GM10266 (cell line): ENCODE data around the gene JAZF1.

Experiments
- DNase-seq: peaks from one replicate; pipeline ENCODE4 v3.0.0; 2012; ENCODE audit errors: extremely low spot score
- CTCF ChIP-seq: IDR thresholded peaks from 2 replicates; pipeline ENCODE4 v1.5.1; 2012; ENCODE audit warnings: mild to moderate bottlenecking, low read depth; ENCODE audit not compliant: control insufficient read depth, insufficient read depth; ENCODE audit errors: missing control alignments

Gene JAZF1

GRCh38 chr7:28203508-28204240 lies 23.1 kb upstream of the JAZF1 start:
- no peak for TF ChIP-seq CTCF
- DNase-seq = no peak

GRCh38 chr7:28202222-28202621 lies 21.6 kb upstream of the JAZF1 start:
- no peak for DNase-seq
- no peak for TF ChIP-seq CTCF

- no peak for DNase-seq
- no peak for TF ChIP-seq CTCF
Measured at GRCh38 chr7:28201131-28201530, 20.5 kb upstream of the JAZF1 start.

- DNase-seq = no peak
- no peak for TF ChIP-seq CTCF
Measured at GRCh38 chr7:28200598-28200997, 20.0 kb upstream of the JAZF1 start.

- DNase-seq = no peak
- no peak for TF ChIP-seq CTCF
Measured at GRCh38 chr7:28199021-28199510, 18.5 kb upstream of the JAZF1 start.

GRCh38 chr7:28195910-28196620 lies 15.5 kb upstream of the JAZF1 start:
- TF ChIP-seq CTCF = no peak
- no peak for DNase-seq

- no peak for TF ChIP-seq CTCF
- DNase-seq = no peak
Measured at GRCh38 chr7:28192786-28193585, 12.4 kb upstream of the JAZF1 start.
